ENCODE measurements around the gene KRT84.

GRCh38 chr12:52359621-52360061 is 25.8 kb downstream of the KRT84 start:
- no peak for TF ChIP-seq POLR2A (IDR thresholded peaks at IDR 0.05)
- no peak for TF ChIP-seq EP300 (IDR thresholded peaks at IDR 0.05)
- TF ChIP-seq, protein P1, sequence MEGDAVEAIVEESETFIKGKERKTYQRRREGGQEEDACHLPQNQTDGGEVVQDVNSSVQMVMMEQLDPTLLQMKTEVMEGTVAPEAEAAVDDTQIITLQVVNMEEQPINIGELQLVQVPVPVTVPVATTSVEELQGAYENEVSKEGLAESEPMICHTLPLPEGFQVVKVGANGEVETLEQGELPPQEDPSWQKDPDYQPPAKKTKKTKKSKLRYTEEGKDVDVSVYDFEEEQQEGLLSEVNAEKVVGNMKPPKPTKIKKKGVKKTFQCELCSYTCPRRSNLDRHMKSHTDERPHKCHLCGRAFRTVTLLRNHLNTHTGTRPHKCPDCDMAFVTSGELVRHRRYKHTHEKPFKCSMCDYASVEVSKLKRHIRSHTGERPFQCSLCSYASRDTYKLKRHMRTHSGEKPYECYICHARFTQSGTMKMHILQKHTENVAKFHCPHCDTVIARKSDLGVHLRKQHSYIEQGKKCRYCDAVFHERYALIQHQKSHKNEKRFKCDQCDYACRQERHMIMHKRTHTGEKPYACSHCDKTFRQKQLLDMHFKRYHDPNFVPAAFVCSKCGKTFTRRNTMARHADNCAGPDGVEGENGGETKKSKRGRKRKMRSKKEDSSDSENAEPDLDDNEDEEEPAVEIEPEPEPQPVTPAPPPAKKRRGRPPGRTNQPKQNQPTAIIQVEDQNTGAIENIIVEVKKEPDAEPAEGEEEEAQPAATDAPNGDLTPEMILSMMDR (IDR thresholded peaks at IDR 0.05) = no peak
- no peak for TF ChIP-seq POLR2AphosphoS5 (IDR thresholded peaks at IDR 0.05)

Measured in sigmoid colon (tissue), 4 donors.